ENCODE results near the gene PKDREJ.

The PKDREJ gene

DNA sequence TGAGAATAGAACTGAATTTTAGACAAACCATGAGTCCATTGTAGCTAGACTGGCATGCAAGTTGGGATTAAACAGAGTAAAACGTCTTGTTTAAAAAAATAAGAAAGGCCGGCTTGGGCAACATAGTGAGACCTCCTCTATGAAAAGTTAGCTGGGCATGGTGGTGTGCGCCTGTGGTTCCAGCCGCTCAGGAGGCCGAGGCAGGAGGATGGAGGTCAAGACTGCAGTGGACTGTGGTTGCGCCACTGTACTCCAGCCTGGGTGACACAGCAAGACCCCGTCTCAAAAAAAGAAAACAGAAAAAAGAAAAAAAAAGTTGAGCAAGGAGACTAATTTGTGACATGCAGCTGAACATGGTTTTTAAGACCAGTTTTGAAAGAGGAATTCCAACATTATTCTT is 36.6 kb downstream of the PKDREJ start:
- TF ChIP-seq FOXP2 (optimal IDR thresholded peaks at IDR 0.05; ENCODE audit: borderline replicate concordance, extremely low read depth, extremely low read length, insufficient read depth) (no peak), POLR2AphosphoS5 (IDR thresholded peaks at IDR 0.05; ENCODE audit: low read depth, low read length) (no peak), SIN3A (IDR thresholded peaks at IDR 0.05; ENCODE audit: borderline replicate concordance, insufficient read depth, low read length) (no peak), TAF1 (IDR thresholded peaks at IDR 0.05; ENCODE audit: borderline replicate concordance, insufficient read depth, low read length) (no peak)
- TF ChIP-seq, protein P1, sequence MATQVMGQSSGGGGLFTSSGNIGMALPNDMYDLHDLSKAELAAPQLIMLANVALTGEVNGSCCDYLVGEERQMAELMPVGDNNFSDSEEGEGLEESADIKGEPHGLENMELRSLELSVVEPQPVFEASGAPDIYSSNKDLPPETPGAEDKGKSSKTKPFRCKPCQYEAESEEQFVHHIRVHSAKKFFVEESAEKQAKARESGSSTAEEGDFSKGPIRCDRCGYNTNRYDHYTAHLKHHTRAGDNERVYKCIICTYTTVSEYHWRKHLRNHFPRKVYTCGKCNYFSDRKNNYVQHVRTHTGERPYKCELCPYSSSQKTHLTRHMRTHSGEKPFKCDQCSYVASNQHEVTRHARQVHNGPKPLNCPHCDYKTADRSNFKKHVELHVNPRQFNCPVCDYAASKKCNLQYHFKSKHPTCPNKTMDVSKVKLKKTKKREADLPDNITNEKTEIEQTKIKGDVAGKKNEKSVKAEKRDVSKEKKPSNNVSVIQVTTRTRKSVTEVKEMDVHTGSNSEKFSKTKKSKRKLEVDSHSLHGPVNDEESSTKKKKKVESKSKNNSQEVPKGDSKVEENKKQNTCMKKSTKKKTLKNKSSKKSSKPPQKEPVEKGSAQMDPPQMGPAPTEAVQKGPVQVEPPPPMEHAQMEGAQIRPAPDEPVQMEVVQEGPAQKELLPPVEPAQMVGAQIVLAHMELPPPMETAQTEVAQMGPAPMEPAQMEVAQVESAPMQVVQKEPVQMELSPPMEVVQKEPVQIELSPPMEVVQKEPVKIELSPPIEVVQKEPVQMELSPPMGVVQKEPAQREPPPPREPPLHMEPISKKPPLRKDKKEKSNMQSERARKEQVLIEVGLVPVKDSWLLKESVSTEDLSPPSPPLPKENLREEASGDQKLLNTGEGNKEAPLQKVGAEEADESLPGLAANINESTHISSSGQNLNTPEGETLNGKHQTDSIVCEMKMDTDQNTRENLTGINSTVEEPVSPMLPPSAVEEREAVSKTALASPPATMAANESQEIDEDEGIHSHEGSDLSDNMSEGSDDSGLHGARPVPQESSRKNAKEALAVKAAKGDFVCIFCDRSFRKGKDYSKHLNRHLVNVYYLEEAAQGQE (IDR thresholded peaks at IDR 0.05; ENCODE audit: insufficient read depth in 1 of 2, low read depth in 2 of 2, low read length in 2 of 2), result no peak

DNA sequence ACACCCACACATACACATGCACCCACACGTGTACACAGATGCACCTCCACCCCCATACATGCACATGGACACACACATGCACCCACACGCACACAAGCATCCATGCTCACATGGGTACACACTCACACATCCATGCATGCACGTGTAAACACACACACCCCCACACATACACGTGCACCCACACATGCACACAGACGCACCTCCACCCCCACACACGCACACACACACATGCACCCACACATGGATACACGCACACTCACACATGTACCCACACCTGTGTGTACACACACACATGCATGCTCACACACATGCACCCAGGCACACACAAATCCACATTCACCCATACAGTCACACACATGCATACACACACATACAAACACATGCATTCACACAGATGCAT is 37.5 kb downstream of the PKDREJ start:
- TF ChIP-seq FOXP2 (optimal IDR thresholded peaks at IDR 0.05; ENCODE audit: borderline replicate concordance, extremely low read depth, extremely low read length, insufficient read depth) (no peak), POLR2AphosphoS5 (IDR thresholded peaks at IDR 0.05; ENCODE audit: low read depth, low read length) (no peak), TAF1 (IDR thresholded peaks at IDR 0.05; ENCODE audit: borderline replicate concordance, insufficient read depth, low read length) (no peak), SIN3A (IDR thresholded peaks at IDR 0.05; ENCODE audit: borderline replicate concordance, insufficient read depth, low read length) (no peak)
- TF ChIP-seq, protein P1 (IDR thresholded peaks at IDR 0.05; ENCODE audit: insufficient read depth in 1 of 2, low read depth in 2 of 2, low read length in 2 of 2), result no peak

DNA sequence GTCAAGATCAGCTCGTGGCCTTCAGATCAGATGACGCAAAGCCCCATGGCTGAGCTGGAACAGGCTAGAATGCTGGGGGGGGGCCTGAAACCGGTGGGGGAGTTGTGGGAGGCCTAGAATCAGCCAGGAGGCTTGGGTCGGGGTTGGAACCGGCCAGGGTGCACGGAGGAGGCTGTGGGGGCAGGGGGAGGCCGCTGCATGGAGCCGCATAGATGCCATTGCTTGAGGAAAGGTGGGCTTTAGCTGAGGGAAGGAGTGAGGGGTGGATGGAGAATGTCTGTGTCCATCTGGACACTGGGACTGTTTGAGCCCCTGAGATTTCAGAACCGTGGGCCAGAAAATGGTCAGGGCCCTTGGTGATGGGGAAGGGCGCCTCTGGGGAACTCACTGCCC is 38.2 kb downstream of the PKDREJ start:
- TF ChIP-seq POLR2AphosphoS5 (IDR thresholded peaks at IDR 0.05; ENCODE audit: low read depth, low read length) (no peak), TAF1 (IDR thresholded peaks at IDR 0.05; ENCODE audit: borderline replicate concordance, insufficient read depth, low read length) (no peak), FOXP2 (optimal IDR thresholded peaks at IDR 0.05; ENCODE audit: borderline replicate concordance, extremely low read depth, extremely low read length, insufficient read depth) (no peak), SIN3A (IDR thresholded peaks at IDR 0.05; ENCODE audit: borderline replicate concordance, insufficient read depth, low read length) (no peak)
- TF ChIP-seq, protein P1 (IDR thresholded peaks at IDR 0.05; ENCODE audit: insufficient read depth in 1 of 2, low read depth in 2 of 2, low read length in 2 of 2), result no peak

DNA sequence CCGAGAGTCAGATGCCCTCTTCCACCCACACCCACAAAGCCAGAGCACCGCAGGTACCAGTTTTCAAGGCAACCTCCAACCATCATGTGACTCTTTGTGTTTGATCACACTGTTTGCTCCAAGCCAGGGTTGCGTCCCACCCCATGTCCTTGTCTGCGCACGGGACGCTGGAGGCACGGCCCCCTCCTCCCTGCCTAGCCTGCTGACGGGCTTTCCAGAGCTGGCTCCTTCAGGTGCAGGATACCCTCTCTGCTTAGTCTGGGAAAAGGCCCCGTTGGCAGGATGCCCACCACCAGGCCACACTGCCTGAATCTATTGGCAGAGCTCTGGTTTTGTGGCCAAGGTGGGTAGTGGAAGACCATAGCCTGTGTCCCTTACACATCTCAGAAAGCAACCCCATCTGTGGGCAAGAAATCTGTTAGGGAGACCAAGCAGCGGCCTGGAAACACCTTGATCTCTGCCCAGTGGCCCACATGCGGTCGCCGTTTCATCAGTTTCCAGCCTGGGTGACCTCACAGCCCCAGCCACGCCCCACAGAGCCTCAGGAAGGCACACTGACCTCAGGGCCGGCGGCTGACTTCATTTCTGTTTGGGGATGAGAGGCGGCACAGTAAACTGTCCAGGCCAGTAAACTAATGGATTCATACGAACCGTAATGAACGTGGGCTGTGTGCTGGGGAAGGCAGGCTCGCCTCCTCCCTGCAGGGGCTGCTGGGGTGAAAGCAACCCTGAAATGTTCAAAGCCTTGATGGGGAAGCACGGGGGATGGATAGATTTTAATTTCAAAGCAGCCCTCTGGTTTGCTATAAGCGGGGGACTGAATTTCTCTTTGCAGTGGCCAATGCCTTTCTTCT is 38.9 kb downstream of the PKDREJ start:
- TF ChIP-seq TAF1 (IDR thresholded peaks at IDR 0.05; ENCODE audit: borderline replicate concordance, insufficient read depth, low read length) (no peak), SIN3A (IDR thresholded peaks at IDR 0.05; ENCODE audit: borderline replicate concordance, insufficient read depth, low read length) (no peak), POLR2AphosphoS5 (IDR thresholded peaks at IDR 0.05; ENCODE audit: low read depth, low read length) (no peak), FOXP2 (optimal IDR thresholded peaks at IDR 0.05; ENCODE audit: borderline replicate concordance, extremely low read depth, extremely low read length, insufficient read depth) (no peak)
- TF ChIP-seq, protein P1 (IDR thresholded peaks at IDR 0.05; ENCODE audit: insufficient read depth in 1 of 2, low read depth in 2 of 2, low read length in 2 of 2), result no peak

All from PFSK-1 (cell line).